ENCODE data around the gene SSR1. TPM values are rescaled to one million over a fixed set of nuclear protein-coding genes. Genes with fewer than 3 reads are reported as not detected.

The SSR1 gene
- total RNA-seq, 1 donor from 2014 or later, result 183 TPM

DNA sequence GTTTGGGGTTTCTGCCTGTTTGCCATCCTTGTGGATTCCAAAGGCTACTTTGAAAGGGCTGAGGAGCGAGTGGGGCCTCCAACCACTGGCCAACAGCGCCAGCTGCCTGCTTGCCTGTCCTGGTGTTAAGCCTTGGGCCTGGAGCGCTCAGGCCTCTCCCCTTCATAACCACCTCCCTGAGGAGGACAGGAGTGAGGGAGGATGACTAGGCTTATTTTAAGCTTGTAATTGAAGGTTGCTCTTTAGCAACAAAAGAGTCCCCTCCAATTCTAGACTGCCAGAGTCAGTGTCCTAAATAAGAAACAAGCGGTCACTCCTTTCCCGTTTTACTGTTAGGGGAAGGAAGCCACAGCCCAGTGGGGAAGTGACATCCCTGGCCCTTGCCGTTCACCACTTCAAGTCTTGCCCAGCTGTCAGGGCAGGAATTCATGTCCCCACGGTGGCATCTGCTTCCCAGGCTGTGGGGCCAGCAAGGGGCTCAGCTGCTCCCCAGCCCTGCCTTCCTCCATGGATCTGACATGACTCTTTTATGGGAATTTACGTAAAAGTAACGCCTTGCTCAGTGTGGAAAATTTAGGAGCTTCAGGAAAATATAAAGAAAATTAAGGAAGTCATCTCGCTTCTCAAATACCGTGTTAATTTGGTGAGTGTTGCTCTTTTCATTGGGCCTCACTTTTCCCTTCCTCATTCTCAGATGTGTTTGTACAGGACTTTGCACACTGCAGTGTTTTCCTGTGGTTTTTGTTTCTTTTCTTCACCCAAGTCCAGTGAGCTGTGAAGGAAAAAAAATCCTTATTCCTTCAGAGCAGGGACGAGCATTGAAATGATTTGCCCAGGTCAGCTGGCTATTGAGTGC lies 57.8 kb downstream of the SSR1 start:
- Mint-ChIP-seq H3K36me3 (ENCODE audit: unreplicated experiment) (peaks cover 5% of the 10 kb centered on the region), H3K27ac (ENCODE audit: unreplicated experiment) (no peak overlapping the region), H3K27me3 (ENCODE audit: unreplicated experiment) (no peaks in the 10 kb centered on the region), H3K4me1 (ENCODE audit: unreplicated experiment) (peaks cover 16% of the 10 kb centered on the region), H3K4me3 (ENCODE audit: unreplicated experiment) (no peak overlapping the region), H3K9me3 (ENCODE audit: unreplicated experiment) (no peaks in the 10 kb centered on the region)
- DNase-seq (ENCODE audit: extremely low spot score, unreplicated experiment), result no peak
- TF ChIP-seq, protein P1, sequence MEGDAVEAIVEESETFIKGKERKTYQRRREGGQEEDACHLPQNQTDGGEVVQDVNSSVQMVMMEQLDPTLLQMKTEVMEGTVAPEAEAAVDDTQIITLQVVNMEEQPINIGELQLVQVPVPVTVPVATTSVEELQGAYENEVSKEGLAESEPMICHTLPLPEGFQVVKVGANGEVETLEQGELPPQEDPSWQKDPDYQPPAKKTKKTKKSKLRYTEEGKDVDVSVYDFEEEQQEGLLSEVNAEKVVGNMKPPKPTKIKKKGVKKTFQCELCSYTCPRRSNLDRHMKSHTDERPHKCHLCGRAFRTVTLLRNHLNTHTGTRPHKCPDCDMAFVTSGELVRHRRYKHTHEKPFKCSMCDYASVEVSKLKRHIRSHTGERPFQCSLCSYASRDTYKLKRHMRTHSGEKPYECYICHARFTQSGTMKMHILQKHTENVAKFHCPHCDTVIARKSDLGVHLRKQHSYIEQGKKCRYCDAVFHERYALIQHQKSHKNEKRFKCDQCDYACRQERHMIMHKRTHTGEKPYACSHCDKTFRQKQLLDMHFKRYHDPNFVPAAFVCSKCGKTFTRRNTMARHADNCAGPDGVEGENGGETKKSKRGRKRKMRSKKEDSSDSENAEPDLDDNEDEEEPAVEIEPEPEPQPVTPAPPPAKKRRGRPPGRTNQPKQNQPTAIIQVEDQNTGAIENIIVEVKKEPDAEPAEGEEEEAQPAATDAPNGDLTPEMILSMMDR (IDR thresholded peaks at IDR 0.05), result no peak

DNA sequence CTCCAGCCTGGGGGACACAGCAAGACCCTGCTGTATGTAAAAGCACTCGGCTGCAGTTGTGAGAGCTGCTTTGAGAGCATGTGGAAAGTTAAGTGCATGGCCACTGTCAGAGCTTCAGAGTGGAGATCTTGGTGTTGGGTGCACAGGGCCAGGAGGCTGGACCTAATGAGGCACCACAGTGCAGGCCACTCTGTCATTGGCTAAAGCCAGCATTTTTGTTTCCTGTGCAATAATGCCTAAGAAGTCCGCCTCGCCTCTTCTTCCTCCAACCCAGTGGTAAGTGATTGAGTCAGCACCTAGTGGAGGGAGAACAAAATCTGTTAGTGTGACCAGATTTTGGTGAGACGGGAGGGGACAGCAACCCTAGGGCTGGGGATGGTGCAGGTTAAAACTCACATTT lies 60.6 kb downstream of the SSR1 start:
- Mint-ChIP-seq H3K36me3 (ENCODE audit: unreplicated experiment) (peaks cover 12% of the 10 kb centered on the region), H3K27ac (ENCODE audit: unreplicated experiment) (no peak overlapping the region), H3K4me1 (ENCODE audit: unreplicated experiment) (no peaks in the 10 kb centered on the region), H3K27me3 (ENCODE audit: unreplicated experiment) (no peaks in the 10 kb centered on the region), H3K9me3 (ENCODE audit: unreplicated experiment) (no peaks in the 10 kb centered on the region), H3K4me3 (ENCODE audit: unreplicated experiment) (no peak overlapping the region)
- TF ChIP-seq, protein P1 (IDR thresholded peaks at IDR 0.05), result no peak
- no peak for DNase-seq (ENCODE audit: extremely low spot score, unreplicated experiment)

DNA sequence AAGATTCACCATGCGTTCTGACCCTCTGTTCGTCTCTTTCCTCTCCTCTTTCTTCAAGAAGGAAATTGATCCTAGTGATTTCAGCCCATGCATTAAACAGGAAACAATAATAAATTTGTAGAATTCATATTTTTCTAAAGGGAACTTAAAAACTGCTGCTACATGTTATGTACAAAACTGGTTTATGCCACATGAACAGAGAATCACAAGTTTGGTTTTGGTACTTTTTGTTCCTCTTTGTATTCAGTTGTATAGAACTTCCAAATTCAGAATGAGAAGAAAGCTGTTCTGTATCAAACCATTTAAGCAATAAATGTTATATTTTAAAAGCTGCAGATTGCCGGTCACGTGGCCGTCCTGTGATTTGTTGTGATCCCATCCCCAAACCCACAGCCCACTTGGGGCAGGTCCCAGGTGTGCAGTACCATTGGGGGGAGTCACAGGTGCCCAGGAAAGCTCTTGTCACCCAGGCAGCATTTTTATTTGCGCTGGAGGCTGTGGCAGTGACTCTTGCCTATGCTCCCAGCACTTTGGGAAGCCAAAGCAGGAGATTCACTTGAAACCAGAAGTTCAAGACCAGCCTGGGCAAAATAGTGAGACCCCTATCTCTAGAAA lies 61.2 kb downstream of the SSR1 start:
- Mint-ChIP-seq H3K4me1 (ENCODE audit: unreplicated experiment) (no peaks in the 10 kb centered on the region), H3K27ac (ENCODE audit: unreplicated experiment) (no peak overlapping the region), H3K36me3 (ENCODE audit: unreplicated experiment) (peaks cover 14% of the 10 kb centered on the region), H3K27me3 (ENCODE audit: unreplicated experiment) (no peaks in the 10 kb centered on the region), H3K4me3 (ENCODE audit: unreplicated experiment) (no peak overlapping the region), H3K9me3 (ENCODE audit: unreplicated experiment) (no peaks in the 10 kb centered on the region)
- no peak for DNase-seq (ENCODE audit: extremely low spot score, unreplicated experiment)
- TF ChIP-seq, protein P1 (IDR thresholded peaks at IDR 0.05), result no peak

DNA sequence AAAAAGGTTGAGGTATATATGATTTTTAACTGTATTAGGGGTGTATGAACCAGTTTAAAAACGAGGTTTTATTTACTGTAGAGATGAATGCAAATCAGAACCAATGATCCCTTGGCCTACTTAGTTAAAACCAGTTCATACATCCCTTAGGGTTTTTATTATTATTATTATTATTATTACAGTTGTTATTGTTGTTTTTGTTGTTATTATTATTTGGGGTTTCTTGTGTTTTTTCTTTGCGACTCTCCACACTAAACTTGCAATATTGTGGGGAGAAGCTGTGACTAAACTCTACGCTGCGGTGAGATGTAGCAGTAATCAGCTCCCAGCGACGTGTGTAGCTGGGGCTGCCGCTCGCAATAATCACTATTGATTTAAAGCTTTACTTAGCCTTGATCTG lies 62.2 kb downstream of the SSR1 start:
- no peak for DNase-seq (ENCODE audit: extremely low spot score, unreplicated experiment)
- no peaks in the 10 kb centered on the region for H3K9me3 Mint-ChIP-seq (ENCODE audit: unreplicated experiment)
- H3K4me3 Mint-ChIP-seq (ENCODE audit: unreplicated experiment), result no peak overlapping the region
- TF ChIP-seq, protein P1 (IDR thresholded peaks at IDR 0.05), result no peak
- H3K36me3 Mint-ChIP-seq (ENCODE audit: unreplicated experiment), result peaks cover 14% of the 10 kb centered on the region
- no peaks in the 10 kb centered on the region for H3K27me3 Mint-ChIP-seq (ENCODE audit: unreplicated experiment)
- no peak overlapping the region for H3K27ac Mint-ChIP-seq (ENCODE audit: unreplicated experiment)
- H3K4me1 Mint-ChIP-seq (ENCODE audit: unreplicated experiment), result no peaks in the 10 kb centered on the region

DNA sequence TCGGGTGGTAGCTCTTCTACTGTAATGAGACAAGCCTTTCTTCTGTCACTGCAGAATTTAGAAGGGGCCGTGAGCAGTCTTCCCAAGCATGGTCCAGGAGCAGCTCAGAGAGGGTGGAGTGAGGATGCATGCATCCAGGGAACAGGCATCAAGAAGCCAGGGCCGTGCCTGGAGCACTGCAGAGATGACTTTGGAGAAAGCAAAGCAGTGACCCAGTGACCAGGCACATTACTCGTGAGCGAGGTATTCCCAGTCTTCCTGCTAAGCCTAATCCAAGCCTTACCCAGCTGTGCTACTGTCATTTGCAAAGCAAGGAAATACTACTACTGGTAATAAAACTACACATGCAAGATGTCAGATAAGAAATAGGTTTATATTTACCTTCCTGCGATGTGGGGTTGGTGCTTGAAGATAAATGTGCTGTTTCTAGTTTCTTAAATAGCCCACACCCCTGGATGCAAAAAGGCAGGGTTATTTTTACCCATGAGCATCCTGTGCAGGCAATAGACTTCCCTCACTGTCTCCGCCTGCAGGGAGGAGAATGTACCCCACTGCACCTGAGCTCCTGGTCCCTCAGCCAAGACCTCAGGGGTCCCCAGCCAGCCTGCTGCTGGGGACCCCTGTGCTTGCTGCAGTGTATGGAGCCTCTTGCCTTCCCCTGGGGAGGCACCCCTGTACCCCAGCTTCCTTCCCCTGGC lies 62.9 kb downstream of the SSR1 start:
- peaks cover 14% of the 10 kb centered on the region for H3K36me3 Mint-ChIP-seq (ENCODE audit: unreplicated experiment)
- DNase-seq (ENCODE audit: extremely low spot score, unreplicated experiment), result no peak
- no peak overlapping the region for H3K27ac Mint-ChIP-seq (ENCODE audit: unreplicated experiment)
- no peaks in the 10 kb centered on the region for H3K9me3 Mint-ChIP-seq (ENCODE audit: unreplicated experiment)
- TF ChIP-seq, protein P1 (IDR thresholded peaks at IDR 0.05), result no peak
- no peaks in the 10 kb centered on the region for H3K27me3 Mint-ChIP-seq (ENCODE audit: unreplicated experiment)
- H3K4me3 Mint-ChIP-seq (ENCODE audit: unreplicated experiment), result no peak overlapping the region
- H3K4me1 Mint-ChIP-seq (ENCODE audit: unreplicated experiment), result no peaks in the 10 kb centered on the region
